Measurements from ENCODE around the gene SERGEF.

Gene SERGEF

GRCh38 chr11:17779861-17780594 lies 232.8 kb downstream of the SERGEF start:
- no peak for DNase-seq

- DNase-seq, result no peak
Measured at GRCh38 chr11:17778956-17779860, 233.6 kb downstream of the SERGEF start.

GRCh38 chr11:17778352-17778751 lies 234.5 kb downstream of the SERGEF start:
- DNase-seq, result no peak

GRCh38 chr11:17777738-17778091 lies 235.1 kb downstream of the SERGEF start:
- DNase-seq, result no peak

GRCh38 chr11:17777086-17777737 lies 235.6 kb downstream of the SERGEF start:
- DNase-seq, result no peak

GRCh38 chr11:17776212-17776875 lies 236.5 kb downstream of the SERGEF start:
- no peak for DNase-seq

- DNase-seq, result no peak
Measured at GRCh38 chr11:17775507-17776211, 237.2 kb downstream of the SERGEF start.

- DNase-seq, result no peak
Measured at GRCh38 chr11:17775035-17775348, 237.9 kb downstream of the SERGEF start.

GRCh38 chr11:17774232-17775034 lies 238.4 kb downstream of the SERGEF start:
- DNase-seq, result peak; percentile 25

GRCh38 chr11:17773674-17774073 lies 239.2 kb downstream of the SERGEF start:
- DNase-seq, result no peak

- DNase-seq, result no peak
Measured at GRCh38 chr11:17772704-17773600, 239.9 kb downstream of the SERGEF start.

GRCh38 chr11:17771841-17772401 lies 240.9 kb downstream of the SERGEF start:
- no peak for DNase-seq

- no peak for DNase-seq
Measured at GRCh38 chr11:17771415-17771814, 241.4 kb downstream of the SERGEF start.

- no peak for DNase-seq
Measured at GRCh38 chr11:17770917-17771316, 241.9 kb downstream of the SERGEF start.

- peak; percentile 28 for DNase-seq
Measured at GRCh38 chr11:17770048-17770652, 242.7 kb downstream of the SERGEF start.

GRCh38 chr11:17769218-17769617 lies 243.6 kb downstream of the SERGEF start:
- no peak for DNase-seq

- no peak for DNase-seq
Measured at GRCh38 chr11:17768547-17768946, 244.3 kb downstream of the SERGEF start.

GRCh38 chr11:17767914-17768313 lies 244.9 kb downstream of the SERGEF start:
- no peak for DNase-seq

- peak; percentile 42 for DNase-seq
Measured at GRCh38 chr11:17767301-17767885, 245.5 kb downstream of the SERGEF start.
